Measurements from ENCODE around the gene GALM. TPM values are rescaled to one million over a fixed set of nuclear protein-coding genes. Genes with fewer than 3 reads are reported as not detected.
"Not testable (repeated sequence)": the region's sequence is repeated elsewhere in the genome, so short reads cannot be mapped to it uniquely, and the experiment has no call there.

GALM gene
- polyA plus RNA-seq, 1 donor (not counting 4 experiments of a cell fraction or from before 2014, with no cell fraction given): 1.2 TPM

DNA sequence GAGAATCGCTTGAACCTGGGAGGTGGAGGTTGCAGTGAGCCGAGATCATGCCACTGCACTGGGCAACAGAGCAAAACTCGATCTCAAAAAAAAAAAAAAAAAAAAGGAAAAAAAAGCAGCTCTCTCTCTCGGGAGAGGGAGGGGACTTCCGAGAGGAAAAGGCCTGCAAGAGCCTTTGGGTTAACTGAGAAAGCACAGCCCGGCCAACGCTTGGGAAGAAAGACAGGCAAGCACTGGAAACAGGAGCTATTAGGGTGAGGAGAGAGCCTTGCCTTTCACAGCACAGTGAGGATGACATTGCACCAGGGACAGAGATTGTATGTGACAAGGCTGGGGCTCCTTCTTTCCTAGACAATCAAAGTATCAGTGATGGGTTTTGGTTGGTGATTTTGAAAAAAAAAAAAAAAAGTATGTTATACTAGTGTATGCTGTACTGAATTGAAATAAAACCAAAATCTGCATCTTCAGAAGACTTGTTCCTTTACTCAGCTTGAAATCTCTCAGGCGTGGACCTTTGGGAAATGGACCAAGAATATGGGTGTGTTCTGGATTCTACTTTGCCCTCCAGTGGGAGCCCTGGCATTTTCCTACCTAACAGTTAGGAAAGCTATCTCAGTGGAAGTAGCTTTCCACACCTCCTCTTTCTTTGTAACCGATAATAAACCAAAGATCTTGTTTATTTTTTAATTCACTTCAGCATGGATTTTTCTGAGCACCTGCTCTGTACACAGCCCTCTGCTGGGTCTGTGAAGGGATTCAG, 68.6 kb downstream of the GALM start:
- H3K4me3 ChIP-seq (ENCODE audit: control insufficient read depth in 2 of 3, extremely low read depth in 1 of 3, insufficient read depth in 2 of 3, low read depth in 1 of 3, low read length in 3 of 3): no peak overlapping the region
- no peak overlapping the region for H3K4me2 ChIP-seq (ENCODE audit: control insufficient read depth, extremely low read depth, insufficient read depth, low read depth, low read length)
- dilution Hi-C loops (cut with MboI; ENCODE audit: extremely low pct_ligation_motif_present, low sequenced_read_pairs): loop anchor here (25.0 kb wide), 1 partner anchor 172 kb away; no protein-coding TSS in a partner anchor
- no peaks in the 10 kb centered on the region for H3K79me2 ChIP-seq (ENCODE audit: control insufficient read depth, insufficient read depth, low read length)
- H3K9me3 ChIP-seq (ENCODE audit: control insufficient read depth, low read depth, low read length): no peaks in the 10 kb centered on the region
- H3K9ac ChIP-seq (ENCODE audit: control insufficient read depth, extremely low read depth, insufficient read depth, low read length): no peak overlapping the region
- no peaks in the 10 kb centered on the region for H3K9me1 ChIP-seq (ENCODE audit: control insufficient read depth, extremely low read depth, insufficient read depth, low read length)
- TF ChIP-seq EZH2 (IDR thresholded peaks at IDR 0.05; ENCODE audit: low read length) (no peak), CTCF (optimal IDR thresholded peaks at IDR 0.05 in 1 of 3, IDR thresholded peaks at IDR 0.05 in 1 of 3, conservative IDR thresholded peaks at IDR 0.05 in 1 of 3; ENCODE audit: extremely low read depth in 1 of 3, insufficient read depth in 2 of 3, low read length in 3 of 3) (no peak)
- peaks cover 2 to 8% of the 10 kb centered on the region in 2 experiments for H3K36me3 ChIP-seq (ENCODE audit: control insufficient read depth in 2 of 2, extremely low read depth in 1 of 2, insufficient read depth in 2 of 2, low read length in 2 of 2)
- no peak for FAIRE-seq
- H3K27me3 ChIP-seq (ENCODE audit: control insufficient read depth, extremely low read depth, insufficient read depth, low read length): no peaks in the 10 kb centered on the region
- H2AFZ ChIP-seq (ENCODE audit: control insufficient read depth, low read length): no peak overlapping the region
- H3K4me1 ChIP-seq (ENCODE audit: control insufficient read depth, extremely low read depth, insufficient read depth, low read length): no peaks in the 10 kb centered on the region
- DNase-seq (ENCODE audit: low read depth, low spot score): no peak
- no peaks in the 10 kb centered on the region for H4K20me1 ChIP-seq (ENCODE audit: control insufficient read depth, extremely low read depth, insufficient read depth, low read length)
- no peak overlapping the region for H3K27ac ChIP-seq (ENCODE audit: control insufficient read depth, insufficient read depth, low read length)

DNA sequence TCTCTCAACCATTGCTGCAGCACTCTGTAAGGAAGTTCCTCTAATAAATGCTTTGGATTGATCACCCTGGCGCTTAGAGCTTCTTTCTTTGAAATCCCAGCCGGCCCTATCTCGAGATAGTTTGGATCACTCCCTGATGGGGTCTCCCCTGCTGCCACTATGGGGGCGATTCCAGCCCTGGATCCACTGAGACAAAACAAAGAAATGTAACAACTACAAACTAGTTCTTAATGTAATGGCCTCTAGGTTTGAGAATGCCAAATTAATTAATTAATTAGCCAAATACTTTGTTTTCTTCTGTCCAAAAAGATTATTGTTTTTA, 70.0 kb downstream of the GALM start:
- Histone ChIP-seq H4K20me1 (ENCODE audit: control insufficient read depth, extremely low read depth, insufficient read depth, low read length) (no peaks in the 10 kb centered on the region), H3K27ac (ENCODE audit: control insufficient read depth, insufficient read depth, low read length) (no peak overlapping the region), H3K4me2 (ENCODE audit: control insufficient read depth, extremely low read depth, insufficient read depth, low read depth, low read length) (no peak overlapping the region), H3K36me3 (ENCODE audit: control insufficient read depth in 2 of 2, extremely low read depth in 1 of 2, insufficient read depth in 2 of 2, low read length in 2 of 2) (peaks cover 2 to 10% of the 10 kb centered on the region in 2 experiments), H3K9me3 (ENCODE audit: control insufficient read depth, low read depth, low read length) (no peaks in the 10 kb centered on the region), H3K4me1 (ENCODE audit: control insufficient read depth, extremely low read depth, insufficient read depth, low read length) (no peaks in the 10 kb centered on the region), H3K79me2 (ENCODE audit: control insufficient read depth, insufficient read depth, low read length) (no peaks in the 10 kb centered on the region), H3K27me3 (ENCODE audit: control insufficient read depth, extremely low read depth, insufficient read depth, low read length) (no peaks in the 10 kb centered on the region), H3K9ac (ENCODE audit: control insufficient read depth, extremely low read depth, insufficient read depth, low read length) (no peak overlapping the region), H3K9me1 (ENCODE audit: control insufficient read depth, extremely low read depth, insufficient read depth, low read length) (no peaks in the 10 kb centered on the region), H3K4me3 (ENCODE audit: control insufficient read depth in 2 of 3, extremely low read depth in 1 of 3, insufficient read depth in 2 of 3, low read depth in 1 of 3, low read length in 3 of 3) (no peak overlapping the region), H2AFZ (ENCODE audit: control insufficient read depth, low read length) (no peak overlapping the region)
- dilution Hi-C loops (cut with MboI; ENCODE audit: extremely low pct_ligation_motif_present, low sequenced_read_pairs): loop anchor here (25.0 kb wide), 1 partner anchor 174 kb away; no protein-coding TSS in a partner anchor
- FAIRE-seq (no peak), DNase-seq (ENCODE audit: low read depth, low spot score) (no peak)
- no peak for TF ChIP-seq EZH2 (IDR thresholded peaks at IDR 0.05; ENCODE audit: low read length)
- TF ChIP-seq CTCF (optimal IDR thresholded peaks at IDR 0.05 in 1 of 3, IDR thresholded peaks at IDR 0.05 in 1 of 3, conservative IDR thresholded peaks at IDR 0.05 in 1 of 3; ENCODE audit: extremely low read depth in 1 of 3, insufficient read depth in 2 of 3, low read length in 3 of 3): no peak

DNA sequence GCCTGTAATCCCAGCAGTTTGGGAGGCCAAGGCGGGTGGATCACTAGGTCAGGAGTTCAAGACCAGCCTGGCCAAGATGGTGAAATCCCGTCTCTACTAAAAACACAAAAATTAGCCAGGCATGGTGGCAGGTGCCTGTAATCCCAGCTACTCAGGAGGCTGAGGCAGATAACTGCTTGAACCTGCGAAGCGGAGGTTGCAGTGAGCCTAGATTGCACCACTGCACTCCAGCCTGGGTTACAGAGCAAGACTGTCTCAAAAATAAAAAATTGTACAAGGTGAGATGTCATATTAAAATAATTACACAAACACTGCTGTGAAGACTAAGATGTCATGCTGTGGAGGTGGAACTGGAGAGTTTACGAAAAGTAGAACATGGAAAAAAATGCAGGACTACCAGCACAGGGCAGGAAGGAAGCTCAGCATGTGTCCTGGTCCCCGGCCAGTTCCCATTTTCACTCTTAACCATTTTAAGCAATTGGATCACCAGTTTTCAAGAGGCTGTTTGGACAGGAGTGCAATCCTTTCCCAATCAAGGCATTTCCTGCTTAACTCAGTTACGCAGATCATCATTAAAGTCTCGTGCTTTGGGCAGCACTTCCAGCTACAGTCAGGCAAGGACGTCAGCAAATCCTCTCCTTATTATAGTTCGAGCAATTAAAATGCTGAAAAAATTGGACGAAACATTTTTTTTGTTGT, 71.2 kb downstream of the GALM start:
- not testable (repeated sequence) for H2AFZ ChIP-seq (ENCODE audit: control insufficient read depth, low read length); FAIRE-seq; H3K4me2 ChIP-seq (ENCODE audit: control insufficient read depth, extremely low read depth, insufficient read depth, low read depth, low read length); H3K79me2 ChIP-seq (ENCODE audit: control insufficient read depth, insufficient read depth, low read length); H3K27ac ChIP-seq (ENCODE audit: control insufficient read depth, insufficient read depth, low read length); H4K20me1 ChIP-seq (ENCODE audit: control insufficient read depth, extremely low read depth, insufficient read depth, low read length); H3K9ac ChIP-seq (ENCODE audit: control insufficient read depth, extremely low read depth, insufficient read depth, low read length); H3K9me3 ChIP-seq (ENCODE audit: control insufficient read depth, low read depth, low read length); H3K9me1 ChIP-seq (ENCODE audit: control insufficient read depth, extremely low read depth, insufficient read depth, low read length); H3K4me1 ChIP-seq (ENCODE audit: control insufficient read depth, extremely low read depth, insufficient read depth, low read length); DNase-seq (ENCODE audit: low read depth, low spot score); H3K4me3 ChIP-seq (ENCODE audit: control insufficient read depth in 2 of 3, extremely low read depth in 1 of 3, insufficient read depth in 2 of 3, low read depth in 1 of 3, low read length in 3 of 3); H3K27me3 ChIP-seq (ENCODE audit: control insufficient read depth, extremely low read depth, insufficient read depth, low read length)
- peaks cover 2 to 10% of the 10 kb centered on the region in 2 experiments for H3K36me3 ChIP-seq (ENCODE audit: control insufficient read depth in 2 of 2, extremely low read depth in 1 of 2, insufficient read depth in 2 of 2, low read length in 2 of 2)
- dilution Hi-C loops (cut with MboI; ENCODE audit: extremely low pct_ligation_motif_present, low sequenced_read_pairs): loop anchor here (25.0 kb wide), 1 partner anchor 175 kb away; no protein-coding TSS in a partner anchor
